ENCODE data around the gene KIF9. TPM values are rescaled to one million over a fixed set of nuclear protein-coding genes. Genes with fewer than 3 reads are reported as not detected.

KIF9 gene
- total RNA-seq, 1 experiment from 2014 or later = 13.1 TPM

DNA sequence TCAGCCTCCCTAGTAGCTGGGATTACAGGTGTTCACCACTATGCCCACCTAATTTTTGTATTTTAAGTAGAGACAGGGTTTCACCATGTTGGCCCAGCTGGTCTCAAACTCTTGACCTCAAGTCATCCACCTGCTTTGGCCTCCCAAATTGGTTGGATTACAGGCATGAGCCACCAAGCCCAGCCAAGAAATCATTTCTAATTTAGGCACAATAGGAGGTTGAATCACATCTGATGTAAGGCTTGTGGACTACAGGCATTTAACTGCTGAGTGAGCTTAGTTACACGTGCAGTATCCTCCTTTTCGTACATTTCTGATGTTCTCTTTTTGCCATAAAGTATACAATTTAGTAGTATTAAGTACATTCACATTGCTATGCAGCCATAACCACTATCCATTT is 87.6 kb downstream of the KIF9 start (continued):
- TF ChIP-seq, protein P1, sequence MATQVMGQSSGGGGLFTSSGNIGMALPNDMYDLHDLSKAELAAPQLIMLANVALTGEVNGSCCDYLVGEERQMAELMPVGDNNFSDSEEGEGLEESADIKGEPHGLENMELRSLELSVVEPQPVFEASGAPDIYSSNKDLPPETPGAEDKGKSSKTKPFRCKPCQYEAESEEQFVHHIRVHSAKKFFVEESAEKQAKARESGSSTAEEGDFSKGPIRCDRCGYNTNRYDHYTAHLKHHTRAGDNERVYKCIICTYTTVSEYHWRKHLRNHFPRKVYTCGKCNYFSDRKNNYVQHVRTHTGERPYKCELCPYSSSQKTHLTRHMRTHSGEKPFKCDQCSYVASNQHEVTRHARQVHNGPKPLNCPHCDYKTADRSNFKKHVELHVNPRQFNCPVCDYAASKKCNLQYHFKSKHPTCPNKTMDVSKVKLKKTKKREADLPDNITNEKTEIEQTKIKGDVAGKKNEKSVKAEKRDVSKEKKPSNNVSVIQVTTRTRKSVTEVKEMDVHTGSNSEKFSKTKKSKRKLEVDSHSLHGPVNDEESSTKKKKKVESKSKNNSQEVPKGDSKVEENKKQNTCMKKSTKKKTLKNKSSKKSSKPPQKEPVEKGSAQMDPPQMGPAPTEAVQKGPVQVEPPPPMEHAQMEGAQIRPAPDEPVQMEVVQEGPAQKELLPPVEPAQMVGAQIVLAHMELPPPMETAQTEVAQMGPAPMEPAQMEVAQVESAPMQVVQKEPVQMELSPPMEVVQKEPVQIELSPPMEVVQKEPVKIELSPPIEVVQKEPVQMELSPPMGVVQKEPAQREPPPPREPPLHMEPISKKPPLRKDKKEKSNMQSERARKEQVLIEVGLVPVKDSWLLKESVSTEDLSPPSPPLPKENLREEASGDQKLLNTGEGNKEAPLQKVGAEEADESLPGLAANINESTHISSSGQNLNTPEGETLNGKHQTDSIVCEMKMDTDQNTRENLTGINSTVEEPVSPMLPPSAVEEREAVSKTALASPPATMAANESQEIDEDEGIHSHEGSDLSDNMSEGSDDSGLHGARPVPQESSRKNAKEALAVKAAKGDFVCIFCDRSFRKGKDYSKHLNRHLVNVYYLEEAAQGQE (IDR thresholded peaks at IDR 0.05; ENCODE audit: low read depth) = no peak
- TF ChIP-seq SP1 (IDR thresholded peaks at IDR 0.05; ENCODE audit: low read depth) (no peak), YY1 (IDR thresholded peaks at IDR 0.05; ENCODE audit: extremely low read depth, insufficient replicate concordance, low read depth, low read length) (no peak)
- TF ChIP-seq, protein P2, sequence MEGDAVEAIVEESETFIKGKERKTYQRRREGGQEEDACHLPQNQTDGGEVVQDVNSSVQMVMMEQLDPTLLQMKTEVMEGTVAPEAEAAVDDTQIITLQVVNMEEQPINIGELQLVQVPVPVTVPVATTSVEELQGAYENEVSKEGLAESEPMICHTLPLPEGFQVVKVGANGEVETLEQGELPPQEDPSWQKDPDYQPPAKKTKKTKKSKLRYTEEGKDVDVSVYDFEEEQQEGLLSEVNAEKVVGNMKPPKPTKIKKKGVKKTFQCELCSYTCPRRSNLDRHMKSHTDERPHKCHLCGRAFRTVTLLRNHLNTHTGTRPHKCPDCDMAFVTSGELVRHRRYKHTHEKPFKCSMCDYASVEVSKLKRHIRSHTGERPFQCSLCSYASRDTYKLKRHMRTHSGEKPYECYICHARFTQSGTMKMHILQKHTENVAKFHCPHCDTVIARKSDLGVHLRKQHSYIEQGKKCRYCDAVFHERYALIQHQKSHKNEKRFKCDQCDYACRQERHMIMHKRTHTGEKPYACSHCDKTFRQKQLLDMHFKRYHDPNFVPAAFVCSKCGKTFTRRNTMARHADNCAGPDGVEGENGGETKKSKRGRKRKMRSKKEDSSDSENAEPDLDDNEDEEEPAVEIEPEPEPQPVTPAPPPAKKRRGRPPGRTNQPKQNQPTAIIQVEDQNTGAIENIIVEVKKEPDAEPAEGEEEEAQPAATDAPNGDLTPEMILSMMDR (IDR thresholded peaks at IDR 0.05 in 2 of 3, conservative IDR thresholded peaks at IDR 0.05 in 1 of 3; ENCODE audit: borderline replicate concordance in 1 of 3, insufficient read depth in 1 of 3, low read depth in 2 of 3, low read length in 2 of 3) = no peak

DNA sequence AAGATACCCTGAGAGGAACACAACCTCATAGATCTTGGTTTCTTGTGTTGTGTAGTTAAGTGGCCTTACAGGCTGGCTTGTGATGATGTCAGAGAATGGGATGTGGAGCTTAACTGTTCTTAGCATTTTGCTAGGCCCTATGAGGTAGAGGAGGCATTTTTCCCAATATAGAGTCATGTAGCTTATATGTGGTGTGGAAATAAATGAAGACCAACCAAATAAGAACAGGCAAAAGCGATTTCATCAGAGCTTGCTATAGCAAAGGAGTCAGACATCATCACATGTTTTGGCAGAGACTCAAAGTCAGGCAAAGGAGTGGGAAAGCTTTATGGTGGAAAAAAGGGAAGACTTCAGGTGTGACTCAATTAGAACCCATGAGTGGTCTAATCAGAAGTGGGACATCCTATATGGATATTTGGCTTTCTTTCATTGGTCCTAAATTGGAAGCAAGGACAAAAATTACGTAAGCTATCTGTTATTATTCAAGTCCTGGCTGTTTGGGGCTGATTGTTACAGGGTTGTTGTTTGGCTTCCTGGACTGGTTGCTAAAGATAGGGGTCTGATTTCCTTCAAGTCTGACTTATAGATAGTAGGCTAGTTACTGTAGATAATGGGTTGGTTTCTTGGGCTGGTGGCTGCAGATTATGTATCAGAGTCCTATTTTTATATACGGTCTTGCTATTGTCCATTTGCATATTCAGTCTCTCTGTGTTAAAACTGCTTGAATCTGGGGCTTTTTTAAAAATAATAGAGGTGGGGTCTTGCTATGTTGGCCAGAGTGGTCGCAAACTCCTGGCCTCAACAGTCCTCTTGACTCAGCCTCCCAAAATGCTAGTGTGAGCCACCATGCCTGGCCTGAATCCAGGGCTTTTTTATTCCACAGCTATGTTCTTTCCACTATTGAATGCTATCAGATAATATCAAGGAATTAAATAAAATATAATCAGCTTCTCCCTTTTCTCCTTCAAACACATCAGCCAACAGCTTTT is 88.4 kb downstream of the KIF9 start:
- no peaks in the 10 kb centered on the region for H3K27me3 ChIP-seq (ENCODE audit: insufficient read depth, low read length)
- peaks cover 0 to 2% of the 10 kb centered on the region in 2 experiments; a peak in 1 of 4 replicates for H3K4me1 ChIP-seq (ENCODE audit: control insufficient read depth in 1 of 2, insufficient read depth in 2 of 2, low read length in 2 of 2)
- ChIA-PET CTCF (no interaction called here), POLR2A (interaction anchor here (0.6 kb wide), 1 partner anchor 129 kb away, joined by 3 read pairs; no protein-coding TSS in a partner anchor), RAD21 (ENCODE audit: low non-redundant PET in 1 of 2, low total read pairs in 2 of 2, uncharacterized antibody in 2 of 2, unreplicated experiment in 2 of 2) (interaction anchor here in 1 of 2 experiments (0.7 kb wide), 1 partner anchor 169 kb away, joined by 3 read pairs; no protein-coding TSS in a partner anchor)
- no peaks in the 10 kb centered on the region; a peak in 1 of 4 replicates for H3K36me3 ChIP-seq (ENCODE audit: control insufficient read depth in 1 of 2, insufficient read depth in 2 of 2, low read length in 2 of 2)
- H3K79me2 ChIP-seq (ENCODE audit: insufficient read depth, low read length) = no peaks in the 10 kb centered on the region
- H3K4me3 ChIP-seq (replicated peaks in 1 of 2; ENCODE audit: low read depth in 1 of 2, low read length in 2 of 2) = no peak overlapping the region
- H3K9me2 ChIP-seq (ENCODE audit: insufficient read depth) = no peaks in the 10 kb centered on the region
- no peak overlapping the region for H2AFZ ChIP-seq (ENCODE audit: low read depth, low read length, poor library complexity, severe bottlenecking)
- TF ChIP-seq, protein P3, sequence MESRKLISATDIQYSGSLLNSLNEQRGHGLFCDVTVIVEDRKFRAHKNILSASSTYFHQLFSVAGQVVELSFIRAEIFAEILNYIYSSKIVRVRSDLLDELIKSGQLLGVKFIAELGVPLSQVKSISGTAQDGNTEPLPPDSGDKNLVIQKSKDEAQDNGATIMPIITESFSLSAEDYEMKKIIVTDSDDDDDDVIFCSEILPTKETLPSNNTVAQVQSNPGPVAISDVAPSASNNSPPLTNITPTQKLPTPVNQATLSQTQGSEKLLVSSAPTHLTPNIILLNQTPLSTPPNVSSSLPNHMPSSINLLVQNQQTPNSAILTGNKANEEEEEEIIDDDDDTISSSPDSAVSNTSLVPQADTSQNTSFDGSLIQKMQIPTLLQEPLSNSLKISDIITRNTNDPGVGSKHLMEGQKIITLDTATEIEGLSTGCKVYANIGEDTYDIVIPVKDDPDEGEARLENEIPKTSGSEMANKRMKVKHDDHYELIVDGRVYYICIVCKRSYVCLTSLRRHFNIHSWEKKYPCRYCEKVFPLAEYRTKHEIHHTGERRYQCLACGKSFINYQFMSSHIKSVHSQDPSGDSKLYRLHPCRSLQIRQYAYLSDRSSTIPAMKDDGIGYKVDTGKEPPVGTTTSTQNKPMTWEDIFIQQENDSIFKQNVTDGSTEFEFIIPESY (IDR thresholded peaks at IDR 0.05; ENCODE audit: extremely low read depth, insufficient replicate concordance, low read length) = no peak
- TF ChIP-seq FOSL1 (IDR thresholded peaks at IDR 0.05; ENCODE audit: low read depth) (no peak), CEBPB (IDR thresholded peaks at IDR 0.05; ENCODE audit: low read depth) (no peak), EZH2 (IDR thresholded peaks at IDR 0.05) (no peak), CBX3 (IDR thresholded peaks at IDR 0.05; ENCODE audit: low read depth) (no peak), POLR2AphosphoS5 (IDR thresholded peaks at IDR 0.05; ENCODE audit: low read depth, low read length) (no peak), YY1 (IDR thresholded peaks at IDR 0.05; ENCODE audit: extremely low read depth, insufficient replicate concordance, low read depth, low read length) (no peak), ZFX (IDR thresholded peaks at IDR 0.05) (no peak), TCF7L2 (IDR thresholded peaks at IDR 0.05; ENCODE audit: borderline replicate concordance, extremely low read depth, insufficient read depth, insufficient read length) (no peak), SP1 (IDR thresholded peaks at IDR 0.05; ENCODE audit: low read depth) (no peak), EZH2phosphoT487 (IDR thresholded peaks at IDR 0.05; ENCODE audit: borderline replicate concordance) (no peak)
- TF ChIP-seq, protein P4, sequence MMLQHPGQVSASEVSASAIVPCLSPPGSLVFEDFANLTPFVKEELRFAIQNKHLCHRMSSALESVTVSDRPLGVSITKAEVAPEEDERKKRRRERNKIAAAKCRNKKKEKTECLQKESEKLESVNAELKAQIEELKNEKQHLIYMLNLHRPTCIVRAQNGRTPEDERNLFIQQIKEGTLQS (IDR thresholded peaks at IDR 0.05) = no peak
- BruUV-seq (replicated peaks) = no TSS peak
- no peaks in the 10 kb centered on the region for H3K9me3 ChIP-seq (ENCODE audit: control insufficient read depth in 1 of 2, insufficient read depth in 1 of 2, low read depth in 1 of 2, low read length in 2 of 2)
- ATAC-seq = no peak
- intact Hi-C loops (cut with micrococcal nuclease) = no loop called here
- H3K4me2 ChIP-seq (ENCODE audit: low read length) = no peak overlapping the region
- H4K20me1 ChIP-seq (ENCODE audit: insufficient read depth) = no peaks in the 10 kb centered on the region
- no peak overlapping the region for H3K9ac ChIP-seq (ENCODE audit: low read length)
- H3K27ac ChIP-seq (ENCODE audit: low read depth, low read length) = no peak overlapping the region
- no peak for DNase-seq (ENCODE audit: low read depth, low spot score)
